Choroid plexus epithelial cell (primary cell): ENCODE data around the gene RPGRIP1L.

Experiments
- DNase-seq: peaks from one replicate; pipeline ENCODE4 v3.0.0-alpha.2; 2010; ENCODE audit warnings: low read depth
- H3K4me3 ChIP-seq: 2 replicates; pipeline ENCODE4 v1.5.1; 2011; ENCODE audit warnings: low read depth, mild to moderate bottlenecking, control low read depth, low read length, moderate library complexity
- CTCF ChIP-seq: conservative IDR thresholded peaks from 2 replicates; pipeline ENCODE4 v1.5.1; 2011; ENCODE audit warnings: low read depth, mild to moderate bottlenecking, control low read depth, inconsistent platforms, low read length, moderate library complexity

The RPGRIP1L gene

GRCh38 chr16:53666786-53667415 lies 36.8 kb downstream of the RPGRIP1L start:
- no peak overlapping the region for H3K4me3 ChIP-seq
- no peak for DNase-seq
- no peak for TF ChIP-seq CTCF

GRCh38 chr16:53664724-53665345 lies 38.8 kb downstream of the RPGRIP1L start:
- DNase-seq, result peak; percentile 68
- H3K4me3 ChIP-seq, result no peak overlapping the region

GRCh38 chr16:53662072-53662471 lies 41.6 kb downstream of the RPGRIP1L start:
- no peak for TF ChIP-seq CTCF
- DNase-seq, result no peak
- no peak overlapping the region for H3K4me3 ChIP-seq

More at GRCh38 chr16:53664724-53665345, 38.8 kb downstream of the RPGRIP1L start:
- TF ChIP-seq CTCF, result no peak

- TF ChIP-seq CTCF, result no peak
- no peak overlapping the region for H3K4me3 ChIP-seq
- no peak for DNase-seq
Observed at GRCh38 chr16:53654946-53655345, 48.7 kb downstream of the RPGRIP1L start.

- TF ChIP-seq CTCF, result no peak
- no peak overlapping the region for H3K4me3 ChIP-seq
- DNase-seq, result no peak
Observed at GRCh38 chr16:53651357-53651756, 52.3 kb downstream of the RPGRIP1L start.

- no peak for TF ChIP-seq CTCF
- no peak overlapping the region for H3K4me3 ChIP-seq
Observed at GRCh38 chr16:53646506-53646905, 57.2 kb downstream of the RPGRIP1L start.

GRCh38 chr16:53643474-53643873 lies 60.2 kb downstream of the RPGRIP1L start:
- no peak for DNase-seq
- TF ChIP-seq CTCF, result no peak

More at GRCh38 chr16:53646506-53646905, 57.2 kb downstream of the RPGRIP1L start:
- DNase-seq, result no peak

More at GRCh38 chr16:53643474-53643873, 60.2 kb downstream of the RPGRIP1L start:
- H3K4me3 ChIP-seq, result no peak overlapping the region
